ENCODE results near the gene SH2B3. TPM values are rescaled to one million over a fixed set of nuclear protein-coding genes. Genes with fewer than 3 reads are reported as not detected.
"Not testable (repeated sequence)": the region's sequence is repeated elsewhere in the genome, so short reads cannot be mapped to it uniquely, and the experiment has no call there.

The SH2B3 gene
- total RNA-seq, 2 experiments from 2014 or later: 29.7 to 29.8 TPM

- ChIA-PET CTCF (no interaction called here), POLR2A (no interaction called here)
- Mint-ChIP-seq H3K4me3 (no peak overlapping the region), H3K27ac (no peak overlapping the region), H3K27me3 (no peaks in the 10 kb centered on the region), H3K4me1 (peaks cover 15% of the 10 kb centered on the region), H3K36me3 (ENCODE audit: low read depth) (no peaks in the 10 kb centered on the region), H3K9me3 (no peaks in the 10 kb centered on the region)
- DNase-seq: no peak
Observed at GRCh38 chr12:111394480-111394879, 11.2 kb upstream of the SH2B3 start.

GRCh38 chr12:111395336-111396187 lies 10.2 kb upstream of the SH2B3 start:
- H3K9me3 Mint-ChIP-seq: no peaks in the 10 kb centered on the region
- CTCF ChIA-PET: interaction anchor here (0.9 to 5.1 kb wide), 16 partner anchors 10 to 418 kb away, joined by 3 to 79 read pairs (median 14); partner anchors contain the start of genes PHETA1 and SH2B3

GRCh38 chr12:111396271-111396670 lies 9.5 kb upstream of the SH2B3 start:
- H3K36me3 Mint-ChIP-seq (ENCODE audit: low read depth); H3K27ac Mint-ChIP-seq; H3K4me3 Mint-ChIP-seq; H3K27me3 Mint-ChIP-seq; POLR2A ChIA-PET; DNase-seq; H3K9me3 Mint-ChIP-seq: not testable (repeated sequence)
- CTCF ChIA-PET: interaction anchor here (0.9 to 5.1 kb wide), 31 partner anchors 9 to 417 kb away, joined by 3 to 79 read pairs (median 6); partner anchors contain the start of genes PHETA1 and SH2B3
- H3K4me1 Mint-ChIP-seq: peaks cover 21% of the 10 kb centered on the region

More at GRCh38 chr12:111395336-111396187, 10.2 kb upstream of the SH2B3 start:
- Mint-ChIP-seq H3K36me3 (ENCODE audit: low read depth) (no peaks in the 10 kb centered on the region), H3K27ac (no peak overlapping the region), H3K27me3 (no peaks in the 10 kb centered on the region), H3K4me3 (no peak overlapping the region), H3K4me1 (peaks cover 21% of the 10 kb centered on the region)
- no peak for DNase-seq
- POLR2A ChIA-PET: no interaction called here

- Mint-ChIP-seq H3K27me3 (no peaks in the 10 kb centered on the region), H3K4me3 (peak overlapping the region; percentile 39), H3K27ac (no peak overlapping the region), H3K4me1 (peaks cover 21% of the 10 kb centered on the region), H3K36me3 (ENCODE audit: low read depth) (no peaks in the 10 kb centered on the region), H3K9me3 (no peaks in the 10 kb centered on the region)
- ChIA-PET CTCF (interaction anchor here (0.5 to 5.1 kb wide), 46 partner anchors 9 to 419 kb away, joined by 3 to 79 read pairs (median 5); partner anchors contain the start of genes PHETA1 and SH2B3), POLR2A (no interaction called here)
- peak; percentile 86 for DNase-seq
Observed at GRCh38 chr12:111396726-111397445, 8.8 kb upstream of the SH2B3 start.

GRCh38 chr12:111398530-111398929 lies 7.2 kb upstream of the SH2B3 start:
- ChIA-PET POLR2A (no interaction called here), CTCF (interaction anchor here (1.4 to 8.8 kb wide), 7 partner anchors 14 to 61 kb away, joined by 3 to 79 read pairs (median 8); no protein-coding TSS in a partner anchor)
- no peak for DNase-seq
- no peaks in the 10 kb centered on the region for H3K36me3 Mint-ChIP-seq (ENCODE audit: low read depth)
- no peaks in the 10 kb centered on the region for H3K27me3 Mint-ChIP-seq
- H3K9me3 Mint-ChIP-seq: no peaks in the 10 kb centered on the region
- H3K27ac Mint-ChIP-seq: no peak overlapping the region
- H3K4me1 Mint-ChIP-seq: peaks cover 30% of the 10 kb centered on the region
- no peak overlapping the region for H3K4me3 Mint-ChIP-seq

- CTCF ChIA-PET: interaction anchor here (1.0 to 8.8 kb wide), 7 partner anchors 20 to 59 kb away, joined by 4 to 79 read pairs (median 8); no protein-coding TSS in a partner anchor
Observed at GRCh38 chr12:111399741-111400404, 5.8 kb upstream of the SH2B3 start.

GRCh38 chr12:111401167-111401605 lies 4.5 kb upstream of the SH2B3 start:
- Mint-ChIP-seq H3K4me3 (no peak overlapping the region), H3K27ac (no peak overlapping the region), H3K36me3 (ENCODE audit: low read depth) (no peaks in the 10 kb centered on the region), H3K27me3 (no peaks in the 10 kb centered on the region), H3K4me1 (peaks cover 45% of the 10 kb centered on the region), H3K9me3 (no peaks in the 10 kb centered on the region)
- CTCF ChIA-PET: interaction anchor here (1.1 to 8.8 kb wide), 3 partner anchors 33 to 49 kb away, joined by 5 to 73 read pairs (median 35); no protein-coding TSS in a partner anchor
- no peak for DNase-seq
- POLR2A ChIA-PET: no interaction called here

More at GRCh38 chr12:111399741-111400404, 5.8 kb upstream of the SH2B3 start:
- Mint-ChIP-seq H3K27ac (peak overlapping the region; percentile 73), H3K4me1 (peaks cover 43% of the 10 kb centered on the region)
- not testable (repeated sequence) for H3K27me3 Mint-ChIP-seq; DNase-seq; H3K4me3 Mint-ChIP-seq; H3K9me3 Mint-ChIP-seq; H3K36me3 Mint-ChIP-seq (ENCODE audit: low read depth)
- POLR2A ChIA-PET: interaction anchor here (0.6 kb wide), 1 partner anchor 131 kb away, joined by 9 read pairs; no protein-coding TSS in a partner anchor

- CTCF ChIA-PET: interaction anchor here (2.2 to 8.8 kb wide), 5 partner anchors 22 to 48 kb away, joined by 8 to 73 read pairs (median 14); no protein-coding TSS in a partner anchor
- H3K9me3 Mint-ChIP-seq; H3K27ac Mint-ChIP-seq; H3K27me3 Mint-ChIP-seq; H3K4me3 Mint-ChIP-seq; DNase-seq; POLR2A ChIA-PET; H3K36me3 Mint-ChIP-seq (ENCODE audit: low read depth): not testable (repeated sequence)
- peaks cover 43% of the 10 kb centered on the region for H3K4me1 Mint-ChIP-seq
Observed at GRCh38 chr12:111402490-111402824, 3.3 kb upstream of the SH2B3 start.

- Mint-ChIP-seq H3K36me3 (ENCODE audit: low read depth) (peaks cover 15% of the 10 kb centered on the region), H3K27ac (peak overlapping the region; percentile 85), H3K9me3 (no peaks in the 10 kb centered on the region), H3K4me3 (peak overlapping the region; percentile 75), H3K27me3 (no peaks in the 10 kb centered on the region), H3K4me1 (peaks cover 55% of the 10 kb centered on the region)
- DNase-seq: peak; percentile 52
- ChIA-PET POLR2A (interaction anchor here (0.6 to 1.7 kb wide), 3 partner anchors 26 to 1577 kb away, joined by 3 to 7 read pairs (median 4); no protein-coding TSS in a partner anchor), CTCF (interaction anchor here (0.6 to 8.8 kb wide), 15 partner anchors 8 to 260 kb away, joined by 3 to 73 read pairs (median 4); partner anchors contain the start of gene PHETA1)
Observed at GRCh38 chr12:111404362-111405148, 1.2 kb upstream of the SH2B3 start.

- POLR2A ChIA-PET: interaction anchor here (1.3 kb wide), 1 partner anchor 25 kb away, joined by 4 read pairs; no protein-coding TSS in a partner anchor
Observed at GRCh38 chr12:111405149-111405858, 419 bp upstream of the SH2B3 start.

More at GRCh38 chr12:111405149-111405858, 419 bp upstream of the SH2B3 start:
- DNase-seq: peak; percentile 98
- H3K9me3 Mint-ChIP-seq: no peaks in the 10 kb centered on the region
- peak overlapping the region; percentile 75 for H3K4me3 Mint-ChIP-seq
- H3K27me3 Mint-ChIP-seq: no peaks in the 10 kb centered on the region
- peak overlapping the region; percentile 85 for H3K27ac Mint-ChIP-seq
- H3K36me3 Mint-ChIP-seq (ENCODE audit: low read depth): peaks cover 15% of the 10 kb centered on the region
- CTCF ChIA-PET: interaction anchor here (0.8 to 8.8 kb wide), 10 partner anchors 9 to 259 kb away, joined by 3 to 73 read pairs (median 12); no protein-coding TSS in a partner anchor
- H3K4me1 Mint-ChIP-seq: peaks cover 55% of the 10 kb centered on the region

Measured in activated CD4-positive, alpha-beta T cell treated with anti-CD3 and anti-CD28 coated beads, Interleukin-2, amount 10 ng/mL, durations not matched to agents 7 days and 5 days (primary cell).